GM15510 (cell line): ENCODE results near the gene CACNA1C.

Experiments used
- POLR2A ChIP-seq: IDR thresholded peaks from 3 replicates; pipeline ENCODE4 v1.6.1; 2011; ENCODE audit warnings: borderline replicate concordance; ENCODE audit not compliant: insufficient read length; ENCODE audit errors: extremely low read depth

CACNA1C gene

GRCh38 chr12:2192231-2192630, 139.4 kb downstream of the CACNA1C start:
- no peak for TF ChIP-seq POLR2A

- no peak for TF ChIP-seq POLR2A
Observed at GRCh38 chr12:2194060-2194459, 141.3 kb downstream of the CACNA1C start.

GRCh38 chr12:2194571-2194970, 141.8 kb downstream of the CACNA1C start:
- TF ChIP-seq POLR2A, result no peak

DNA sequence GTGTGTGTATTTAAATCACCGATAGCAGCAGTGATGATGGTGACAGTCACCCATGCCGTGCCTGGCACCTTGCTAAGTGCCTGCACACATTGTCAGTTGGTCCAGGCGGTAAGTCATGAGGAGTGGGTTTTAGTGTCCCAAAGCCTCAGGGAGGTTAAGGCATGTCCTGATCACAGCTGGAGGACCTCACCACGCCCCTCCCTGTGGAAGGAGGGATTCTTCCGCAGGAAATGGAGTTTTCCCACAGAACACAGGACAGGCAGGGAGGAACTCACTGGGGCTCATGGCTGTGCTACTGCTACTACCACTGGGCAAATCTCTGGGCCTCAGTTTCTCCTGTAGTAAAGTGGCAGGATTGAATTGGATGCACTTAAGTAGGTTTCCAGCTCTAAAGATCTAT, 142.3 kb downstream of the CACNA1C start:
- no peak for TF ChIP-seq POLR2A

GRCh38 chr12:2198005-2198501, 145.3 kb downstream of the CACNA1C start:
- TF ChIP-seq POLR2A, result no peak

GRCh38 chr12:2198542-2198941, 145.8 kb downstream of the CACNA1C start:
- no peak for TF ChIP-seq POLR2A

DNA sequence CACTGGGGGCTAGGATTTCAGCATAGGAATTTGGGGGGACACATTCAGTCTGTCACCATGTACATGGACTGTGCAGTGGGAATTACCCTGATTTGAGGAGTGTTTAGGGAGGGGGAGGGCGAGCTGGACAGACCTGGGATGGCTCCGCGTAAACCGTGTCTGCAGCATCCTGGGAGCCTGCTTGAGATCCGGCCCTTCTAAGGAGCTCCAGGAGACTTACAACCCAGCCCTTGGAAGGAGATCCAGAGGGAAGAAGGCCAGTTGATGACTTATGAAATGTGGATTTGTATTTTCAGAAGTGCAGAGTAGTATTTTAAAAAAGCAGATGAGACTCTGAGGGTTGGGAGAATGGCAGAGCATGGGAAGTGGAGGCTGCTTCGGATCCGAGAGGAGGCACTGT, 153.2 kb downstream of the CACNA1C start:
- no peak for TF ChIP-seq POLR2A

- TF ChIP-seq POLR2A, result no peak
Observed at GRCh38 chr12:2208837-2209635, 156.2 kb downstream of the CACNA1C start.

DNA sequence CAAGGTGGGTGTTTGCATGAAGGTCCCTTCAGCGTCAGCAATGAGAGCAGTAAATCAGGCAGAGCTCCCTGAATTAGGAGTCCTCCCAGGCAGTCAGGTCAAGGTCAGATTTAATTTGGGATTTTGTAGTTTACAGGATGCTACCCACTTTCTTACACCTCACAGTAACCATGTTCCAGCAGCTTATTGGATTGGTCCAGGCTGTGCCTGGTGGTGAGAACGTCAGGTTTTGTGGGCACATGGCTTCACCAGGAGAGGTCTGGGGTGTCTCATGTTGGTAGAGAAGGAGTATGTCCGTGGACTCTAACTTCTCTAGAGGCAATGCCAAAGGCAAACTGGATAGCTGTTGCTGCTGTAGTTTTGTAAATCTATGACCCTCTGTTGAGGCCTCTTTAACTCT, 158.3 kb downstream of the CACNA1C start:
- TF ChIP-seq POLR2A, result no peak

- no peak for TF ChIP-seq POLR2A
Observed at GRCh38 chr12:2212537-2212936, 159.8 kb downstream of the CACNA1C start.

DNA sequence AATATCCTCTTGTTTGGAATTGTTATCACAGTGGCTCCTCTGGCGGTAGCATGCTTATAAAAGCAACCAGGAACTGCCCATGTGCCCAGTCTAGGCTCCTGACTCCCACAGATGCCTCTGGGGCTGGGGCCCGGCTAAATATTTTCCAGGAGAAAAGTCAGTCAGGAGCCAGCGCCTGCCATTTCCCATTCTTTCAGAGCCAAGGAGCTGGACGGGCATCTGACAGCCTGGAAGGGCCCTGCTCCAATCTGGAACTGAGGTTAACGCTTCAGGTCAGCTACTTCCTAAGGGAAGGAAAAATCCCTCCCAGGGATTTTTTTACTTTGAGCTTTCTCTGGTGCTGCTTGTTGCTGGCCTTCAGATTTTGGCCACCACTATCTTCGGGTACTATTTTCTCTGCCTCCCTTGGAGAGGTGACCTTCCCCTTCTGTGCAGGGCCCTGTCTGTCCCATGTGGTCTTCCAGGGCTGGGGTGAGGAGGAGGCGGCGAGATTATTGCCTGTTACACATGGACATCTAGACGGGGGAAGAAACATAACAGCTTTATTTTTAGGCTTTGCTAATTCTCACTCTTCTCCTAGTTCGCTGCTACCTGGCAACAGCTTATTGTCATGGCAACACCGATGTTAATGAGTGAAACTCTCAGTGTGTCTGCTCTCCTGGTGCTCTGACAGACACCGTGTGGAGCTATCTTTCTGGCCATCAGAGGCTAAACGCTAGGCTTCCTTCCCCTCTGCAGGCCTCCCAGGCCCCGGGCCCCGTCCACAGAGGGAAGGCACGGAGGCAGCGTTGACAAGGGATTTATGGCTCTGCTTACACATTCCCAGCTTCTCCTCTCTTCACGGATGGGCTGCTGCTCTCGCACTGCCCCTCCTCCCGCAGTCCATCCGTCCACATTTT, 160.4 kb downstream of the CACNA1C start:
- no peak for TF ChIP-seq POLR2A

DNA sequence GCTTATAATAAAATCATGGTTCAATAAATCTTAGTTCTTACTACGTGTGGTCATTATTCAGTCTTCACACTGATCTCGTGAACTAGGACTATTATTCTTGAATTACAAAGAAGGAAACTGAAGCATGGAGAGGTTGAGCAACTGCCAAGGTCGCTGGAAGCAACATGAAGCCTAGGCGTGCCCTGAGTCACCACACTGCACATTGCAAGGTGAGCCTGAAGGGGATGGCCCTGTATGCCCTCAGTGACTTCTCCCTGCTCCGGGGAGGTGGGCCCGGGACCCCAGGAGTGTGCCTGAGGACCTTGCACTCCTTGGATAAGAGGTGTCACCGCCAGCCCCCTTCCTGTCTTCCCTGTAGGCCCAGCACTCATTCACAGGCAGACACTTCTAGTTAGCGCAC, 161.6 kb downstream of the CACNA1C start:
- TF ChIP-seq POLR2A, result no peak

DNA sequence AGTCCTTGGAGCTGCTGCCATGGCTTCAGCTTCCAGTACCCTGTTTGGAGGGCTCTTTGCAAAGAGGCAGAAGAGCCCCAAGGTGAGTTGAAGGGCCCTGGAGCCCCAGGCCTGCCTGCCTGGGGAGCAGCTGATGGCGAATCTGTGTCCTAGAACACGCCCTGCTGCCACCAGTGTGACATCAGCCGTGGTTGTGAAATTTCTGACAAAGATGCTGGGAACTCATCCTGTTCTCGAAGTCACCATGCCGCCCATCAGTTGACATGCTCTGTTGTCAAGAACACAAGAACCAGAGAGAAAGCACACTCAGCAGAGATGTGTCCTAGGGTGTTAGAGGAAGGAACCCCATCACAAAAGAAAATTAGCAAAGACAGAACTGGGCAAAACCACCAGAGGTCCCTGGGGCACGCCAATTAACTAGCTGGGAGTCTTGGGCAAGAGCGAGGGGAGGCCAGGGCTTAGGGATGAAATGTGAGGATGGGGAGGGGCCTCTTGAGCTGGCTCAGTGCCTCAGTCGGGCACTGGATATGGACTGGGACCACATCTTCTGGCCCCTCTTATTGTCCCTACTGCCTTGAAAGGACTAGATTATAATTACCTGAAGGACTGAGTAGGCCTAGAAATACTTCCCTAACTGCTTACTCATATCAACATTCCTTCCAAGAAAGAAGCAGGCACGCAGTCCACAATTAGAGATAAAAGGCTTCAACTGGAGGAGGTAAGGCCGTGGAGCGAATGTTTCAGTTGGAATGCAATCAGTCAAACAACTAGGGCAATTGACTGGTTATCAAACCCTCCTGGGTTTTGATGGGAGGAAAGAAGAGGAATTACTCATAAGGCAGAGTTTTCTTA, 163.1 kb downstream of the CACNA1C start:
- TF ChIP-seq POLR2A, result no peak

DNA sequence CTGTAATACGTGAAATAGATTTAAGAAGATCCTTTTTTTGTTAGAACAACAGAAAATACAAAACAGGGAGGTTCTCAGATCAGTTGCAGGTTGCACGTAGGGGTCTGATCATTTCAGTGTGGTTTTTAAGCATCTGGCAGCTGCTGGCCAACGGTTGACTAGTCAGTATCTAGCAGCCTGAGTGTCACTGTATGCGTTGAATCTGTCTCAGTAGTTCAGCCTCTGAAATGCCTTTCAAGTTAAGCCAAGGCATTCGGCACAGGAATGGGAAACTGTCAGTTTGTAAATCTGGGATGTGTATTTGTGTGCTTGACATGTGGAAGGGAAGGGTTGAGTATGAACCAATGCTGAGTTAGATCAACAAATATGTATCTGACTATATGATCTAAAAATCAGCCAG, 165.9 kb downstream of the CACNA1C start:
- no peak for TF ChIP-seq POLR2A
